Neutrophil (primary cell): Measurements from ENCODE around the gene TAF13.
A peak's percentile ranks its signal among the peaks of the same experiment; 100 is the strongest.

Experiments used
- H3K27ac ChIP-seq: fragments of 200-600 bp; sonication (generic); 2 replicates; pipeline ENCODE4 v1.5.1; 2016; ENCODE audit warnings: mild to moderate bottlenecking, moderate library complexity
- H3K27me3 ChIP-seq: fragments of 200-600 bp; sonication (generic); 2 replicates; pipeline ENCODE4 v1.6.0; 2016; ENCODE audit warnings: mild to moderate bottlenecking
- H3K36me3 ChIP-seq: fragments of 200-600 bp; sonication (generic); 2 replicates; pipeline ENCODE4 v1.5.1; 2017
- H3K4me1 ChIP-seq, 2 experiments: fragments of 200-600 bp in 1 of 2; sonication (generic) in 1 of 2; 1 replicate in 1 of 2; 2 replicates in 1 of 2; pipeline versions ENCODE4 v1.5.1 to v1.6.1; 2013 to 2016; ENCODE audit warnings: low read depth in 1 of 2, low read length in 1 of 2, mild to moderate bottlenecking in 1 of 2, moderate library complexity in 1 of 2; ENCODE audit not compliant: control insufficient read depth in 1 of 2, insufficient read depth in 1 of 2
- H3K4me3 ChIP-seq, 2 experiments: fragments of 200-600 bp in 1 of 2; sonication (generic) in 1 of 2; 1 replicate in 1 of 2; 2 replicates in 1 of 2; pipeline ENCODE4 v1.5.1; 2013 to 2016; ENCODE audit warnings: low read depth in 1 of 2, low read length in 1 of 2, mild to moderate bottlenecking in 1 of 2, moderate library complexity in 1 of 2
- H3K9me3 ChIP-seq: fragments of 200-600 bp; sonication (generic); 2 replicates; pipeline ENCODE4 v1.5.1; 2016
- TF ChIP-seq, protein P1 (sequence below): fragments of 200-600 bp; sonication (generic); IDR thresholded peaks from 2 replicates; pipeline ENCODE4 v1.5.1; 2016; ENCODE audit warnings: antibody characterized with exemption

Gene TAF13, protein sequence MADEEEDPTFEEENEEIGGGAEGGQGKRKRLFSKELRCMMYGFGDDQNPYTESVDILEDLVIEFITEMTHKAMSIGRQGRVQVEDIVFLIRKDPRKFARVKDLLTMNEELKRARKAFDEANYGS

DNA sequence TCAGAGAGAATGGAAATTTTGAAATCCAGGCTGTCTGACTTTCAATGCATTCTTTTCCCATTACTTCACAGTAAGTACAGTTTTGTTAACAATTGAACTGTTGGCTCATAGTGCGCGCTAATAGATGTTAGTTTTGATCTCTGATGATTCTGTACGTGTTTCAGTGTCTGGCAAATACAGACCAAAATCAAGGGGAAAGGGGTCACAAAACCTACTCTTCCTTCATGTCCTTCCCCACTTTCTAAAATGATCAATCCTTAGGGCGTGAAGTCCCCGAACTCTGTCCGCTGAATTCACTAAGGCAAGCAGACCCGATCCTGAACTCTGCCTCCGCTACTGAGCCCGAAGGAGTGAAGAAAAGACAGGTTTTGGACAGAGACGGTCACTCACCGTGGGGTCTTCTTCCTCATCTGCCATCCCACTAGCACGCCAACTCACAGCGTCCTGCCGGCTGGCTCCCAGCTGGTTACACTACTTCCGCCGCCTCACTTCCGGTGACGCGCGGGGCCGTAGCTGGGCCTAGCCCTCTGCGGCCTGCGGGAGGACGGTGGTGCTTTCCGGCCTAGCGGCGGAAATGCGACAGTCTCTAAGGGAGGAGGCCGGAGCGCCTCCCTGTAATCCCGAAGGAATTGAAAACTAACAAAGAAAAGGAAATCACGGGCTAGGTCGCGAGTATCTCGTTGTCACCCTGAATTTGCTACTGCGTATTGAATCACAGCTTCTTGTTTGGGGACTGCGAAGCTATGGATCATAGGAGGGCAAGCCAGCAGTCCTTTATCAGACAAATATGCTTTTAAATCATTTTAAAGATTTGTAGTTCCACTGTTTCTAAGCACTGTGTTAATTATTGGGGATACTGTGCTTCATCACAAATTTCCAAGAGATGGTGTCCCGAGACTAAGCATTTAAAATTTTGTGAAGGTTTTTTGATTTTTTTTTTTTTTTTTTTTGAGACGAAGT is at the start of gene TAF13:
TSS of gene TAF13 (minus strand) at position 473 of the 960 bp plus-strand sequence. CDS start at position 417, 56 bp downstream.
- peak within 1 kb of the TSS; percentile 77 to 81 for H3K4me3 ChIP-seq
- peak within 1 kb of the TSS; percentile 94 for H3K27ac ChIP-seq
- H3K36me3 ChIP-seq = peaks cover under 1% of the 10 kb centered on the region
- H3K4me1 ChIP-seq = peaks cover 29 to 33% of the 10 kb centered on the region in 2 experiments
- TF ChIP-seq, protein P1, sequence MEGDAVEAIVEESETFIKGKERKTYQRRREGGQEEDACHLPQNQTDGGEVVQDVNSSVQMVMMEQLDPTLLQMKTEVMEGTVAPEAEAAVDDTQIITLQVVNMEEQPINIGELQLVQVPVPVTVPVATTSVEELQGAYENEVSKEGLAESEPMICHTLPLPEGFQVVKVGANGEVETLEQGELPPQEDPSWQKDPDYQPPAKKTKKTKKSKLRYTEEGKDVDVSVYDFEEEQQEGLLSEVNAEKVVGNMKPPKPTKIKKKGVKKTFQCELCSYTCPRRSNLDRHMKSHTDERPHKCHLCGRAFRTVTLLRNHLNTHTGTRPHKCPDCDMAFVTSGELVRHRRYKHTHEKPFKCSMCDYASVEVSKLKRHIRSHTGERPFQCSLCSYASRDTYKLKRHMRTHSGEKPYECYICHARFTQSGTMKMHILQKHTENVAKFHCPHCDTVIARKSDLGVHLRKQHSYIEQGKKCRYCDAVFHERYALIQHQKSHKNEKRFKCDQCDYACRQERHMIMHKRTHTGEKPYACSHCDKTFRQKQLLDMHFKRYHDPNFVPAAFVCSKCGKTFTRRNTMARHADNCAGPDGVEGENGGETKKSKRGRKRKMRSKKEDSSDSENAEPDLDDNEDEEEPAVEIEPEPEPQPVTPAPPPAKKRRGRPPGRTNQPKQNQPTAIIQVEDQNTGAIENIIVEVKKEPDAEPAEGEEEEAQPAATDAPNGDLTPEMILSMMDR = peak; percentile 76
- H3K9me3 ChIP-seq = no peaks in the 10 kb centered on the region
- no peaks in the 10 kb centered on the region for H3K27me3 ChIP-seq

DNA sequence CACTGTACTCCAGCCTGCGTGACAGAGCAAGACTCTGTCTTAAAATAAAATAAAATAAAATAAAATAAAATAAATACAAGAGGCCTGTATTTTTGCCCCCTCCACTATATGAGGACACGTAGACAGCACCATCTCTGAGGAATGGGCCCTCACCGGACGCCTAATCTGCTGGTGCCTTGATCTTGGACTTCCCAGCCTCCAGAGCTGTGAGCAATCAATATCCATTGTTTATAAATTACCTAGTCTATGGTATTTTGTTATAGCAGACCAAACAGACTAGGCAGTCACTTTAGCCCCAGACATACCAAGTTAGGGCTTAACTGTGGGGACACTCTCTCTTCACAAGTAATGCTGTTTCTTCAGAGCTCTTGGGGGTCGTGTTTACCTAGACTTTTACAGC is 44.6 kb upstream of the TAF13 start:
- TF ChIP-seq, protein P1 = no peak
- H3K4me1 ChIP-seq = no peaks in the 10 kb centered on the region

DNA sequence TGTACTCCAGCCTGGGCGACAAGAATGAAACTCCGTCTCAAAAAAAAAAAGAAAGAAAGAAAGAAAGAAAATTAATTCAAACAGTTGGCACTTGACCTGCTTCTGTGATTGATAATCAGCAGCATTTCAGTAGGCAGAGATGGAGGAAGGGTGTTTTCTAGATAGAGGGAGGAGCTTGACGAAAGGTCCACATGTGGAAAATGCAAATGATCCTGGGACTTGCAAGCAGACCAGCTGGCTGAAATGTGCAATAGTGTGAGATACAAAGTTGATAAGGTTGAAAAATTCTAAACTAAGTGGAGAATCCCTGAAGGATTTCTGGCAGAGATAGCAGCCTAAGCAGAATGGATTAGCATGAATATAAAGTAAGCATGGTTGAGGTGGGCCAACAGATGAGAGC is 42.3 kb upstream of the TAF13 start:
- no peaks in the 10 kb centered on the region for H3K36me3 ChIP-seq
- TF ChIP-seq, protein P1 = no peak
- no peaks in the 10 kb centered on the region for H3K9me3 ChIP-seq
- peaks cover 21% of the 10 kb centered on the region in 2 experiments for H3K4me1 ChIP-seq
- H3K4me3 ChIP-seq = no peak overlapping the region
- peaks cover 35% of the 10 kb centered on the region for H3K27me3 ChIP-seq
- H3K27ac ChIP-seq = no peak overlapping the region

More for the DNA sequence above, 44.6 kb upstream of the TAF13 start:
- no peak overlapping the region for H3K4me3 ChIP-seq
- H3K27me3 ChIP-seq = peaks cover 19% of the 10 kb centered on the region
- H3K9me3 ChIP-seq = no peaks in the 10 kb centered on the region
- no peak overlapping the region for H3K27ac ChIP-seq
- H3K36me3 ChIP-seq = no peaks in the 10 kb centered on the region

DNA sequence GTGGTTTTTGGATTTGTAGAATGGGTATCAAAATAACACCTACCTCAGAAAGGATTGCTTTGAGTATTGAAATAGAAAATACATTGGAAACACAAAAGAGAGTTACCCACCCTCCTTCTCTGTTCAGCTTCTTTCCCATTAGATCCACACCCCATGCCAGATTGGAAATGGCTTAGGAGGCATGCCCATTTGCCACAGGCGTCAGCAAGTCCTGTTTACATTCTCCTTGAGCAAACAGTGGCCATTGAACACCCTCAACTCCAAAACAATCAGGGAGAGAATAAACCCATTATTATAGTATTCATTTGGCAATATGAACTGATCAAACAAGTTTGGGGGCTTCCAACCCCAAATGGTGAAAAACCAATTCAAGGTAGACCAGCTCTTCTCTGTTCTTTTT is 40.5 kb upstream of the TAF13 start:
- TF ChIP-seq, protein P1 = no peak
- H3K4me3 ChIP-seq = no peak overlapping the region

DNA sequence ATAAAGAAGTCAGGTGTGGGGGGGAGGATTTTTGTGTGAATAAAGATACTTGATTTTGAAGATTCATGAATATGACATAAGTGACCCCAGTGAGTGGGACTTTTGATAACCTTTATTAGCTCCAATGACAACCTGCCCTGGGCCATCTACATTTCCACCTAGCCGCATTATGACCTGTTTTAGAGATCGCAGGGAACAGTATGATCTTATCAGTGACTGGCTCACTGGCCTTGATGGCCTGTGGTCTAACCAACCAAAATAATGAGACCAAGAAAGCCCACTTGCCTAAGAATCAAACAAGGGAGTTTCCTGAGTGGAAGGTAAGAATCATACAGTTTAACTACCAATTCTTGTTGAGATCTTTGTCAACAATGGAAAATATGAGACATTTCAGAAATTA is 39.9 kb upstream of the TAF13 start:
- H3K4me3 ChIP-seq = no peak overlapping the region
- no peaks in the 10 kb centered on the region for H3K9me3 ChIP-seq
- H3K27ac ChIP-seq = no peak overlapping the region
- H3K27me3 ChIP-seq = peaks cover 35% of the 10 kb centered on the region
- TF ChIP-seq, protein P1 = no peak
- no peaks in the 10 kb centered on the region for H3K36me3 ChIP-seq
- H3K4me1 ChIP-seq = peaks cover 45% of the 10 kb centered on the region in 2 experiments

More for the DNA sequence above, 40.5 kb upstream of the TAF13 start:
- Histone ChIP-seq H3K27ac (no peak overlapping the region), H3K4me1 (peaks cover 39% of the 10 kb centered on the region in 2 experiments), H3K9me3 (no peaks in the 10 kb centered on the region), H3K36me3 (no peaks in the 10 kb centered on the region), H3K27me3 (peaks cover 35% of the 10 kb centered on the region)
